ENCODE data around the gene DDIT4L. TPM values are rescaled to one million over a fixed set of nuclear protein-coding genes. Genes with fewer than 3 reads are reported as not detected.
"Not testable (repeated sequence)": the region's sequence is repeated elsewhere in the genome, so short reads cannot be mapped to it uniquely, and the experiment has no call there.

DDIT4L gene
- 1 to 10 TPM in 2 of 3 donors, under 1 TPM in 1; 0.43 to 2.7 (median 2.5) TPM for polyA plus RNA-seq

GRCh38 chr4:100189820-100190642 is at the start of gene DDIT4L:
Gene DDIT4L (minus strand): TSS chr4:100190468. CDS start chr4:100189983, 485 bp downstream.
- WGBS, 3 donors = 1 to 2% (median 1%) methylated on average over 49 to 51 of the region's 51 CpGs
- no peak within 1 kb of the TSS for H3K27ac ChIP-seq (ENCODE audit: low read depth, low read length)

GRCh38 chr4:100240008-100240407 is 49.7 kb upstream of the DDIT4L start:
- WGBS, 3 donors = 33 to 62% (median 38%) methylated on average over 2 of the region's 2 CpGs
- no peak overlapping the region for H3K27ac ChIP-seq (ENCODE audit: low read depth, low read length)

GRCh38 chr4:100224721-100225120 is 34.5 kb upstream of the DDIT4L start:
- no peak overlapping the region for H3K27ac ChIP-seq (ENCODE audit: low read depth, low read length)

- no peak overlapping the region for H3K27ac ChIP-seq (ENCODE audit: low read depth, low read length)
These were observed 33.9 kb upstream of the DDIT4L start for GRCh38 chr4:100224160-100224559.

GRCh38 chr4:100208964-100209363 is 18.7 kb upstream of the DDIT4L start:
- WGBS, 3 donors = 15 to 63% (median 26%) methylated on average over 1 of the region's 1 CpG

GRCh38 chr4:100208459-100208858 is 18.2 kb upstream of the DDIT4L start:
- H3K27ac ChIP-seq (ENCODE audit: low read depth, low read length) = no peak overlapping the region
- 50 to 79% (median 75%) methylated on average over 3 of the region's 3 CpGs for WGBS, 3 donors

More at GRCh38 chr4:100208964-100209363, 18.7 kb upstream of the DDIT4L start:
- H3K27ac ChIP-seq (ENCODE audit: low read depth, low read length) = no peak overlapping the region

- H3K27ac ChIP-seq (ENCODE audit: low read depth, low read length) = no peak overlapping the region
These were observed 16.6 kb upstream of the DDIT4L start for GRCh38 chr4:100206850-100207249.

- 86 to 94% (median 91%) methylated on average over 1 of the region's 1 CpG for WGBS, 3 donors
- H3K27ac ChIP-seq (ENCODE audit: low read depth, low read length) = no peak overlapping the region
These were observed 7.8 kb upstream of the DDIT4L start for GRCh38 chr4:100198061-100198460.

GRCh38 chr4:100196388-100197071 is 6.3 kb upstream of the DDIT4L start:
- not testable (repeated sequence) for H3K27ac ChIP-seq (ENCODE audit: low read depth, low read length)
- WGBS, 3 donors = 95 to 97% (median 95%) methylated on average over 29 to 40 of the region's 40 CpGs

GRCh38 chr4:100190643-100191600 is 654 bp upstream of the DDIT4L start:
- 16 to 19% (median 18%) methylated on average over 37 of the region's 37 CpGs for WGBS, 3 donors
- no peak overlapping the region for H3K27ac ChIP-seq (ENCODE audit: low read depth, low read length)

GRCh38 chr4:100188829-100189228 is 1.4 kb downstream of the DDIT4L start:
- H3K27ac ChIP-seq (ENCODE audit: low read depth, low read length) = no peak overlapping the region
- WGBS, 3 donors = 47 to 53% (median 49%) methylated on average over 4 of the region's 4 CpGs

- WGBS, 3 donors = 94 to 96% (median 96%) methylated on average over 9 of the region's 9 CpGs
- H3K27ac ChIP-seq (ENCODE audit: low read depth, low read length) = no peak overlapping the region
These were observed 2.5 kb downstream of the DDIT4L start for GRCh38 chr4:100187781-100188180.

GRCh38 chr4:100184787-100185186 is 5.5 kb downstream of the DDIT4L start:
- WGBS, 3 donors = 85 to 89% (median 87%) methylated on average over 2 of the region's 2 CpGs
- H3K27ac ChIP-seq (ENCODE audit: low read depth, low read length) = no peak overlapping the region

GRCh38 chr4:100177855-100178254 is 12.4 kb downstream of the DDIT4L start:
- 70 to 89% (median 74%) methylated on average over 1 of the region's 1 CpG for WGBS, 3 donors

GRCh38 chr4:100177126-100177525 is 13.1 kb downstream of the DDIT4L start:
- H3K27ac ChIP-seq (ENCODE audit: low read depth, low read length) = no peak overlapping the region

More at GRCh38 chr4:100177855-100178254, 12.4 kb downstream of the DDIT4L start:
- no peak overlapping the region for H3K27ac ChIP-seq (ENCODE audit: low read depth, low read length)

GRCh38 chr4:100175858-100176257 is 14.4 kb downstream of the DDIT4L start:
- WGBS, 3 donors = 80 to 93% (median 91%) methylated on average over 2 of the region's 2 CpGs
- no peak overlapping the region for H3K27ac ChIP-seq (ENCODE audit: low read depth, low read length)

- no peak overlapping the region for H3K27ac ChIP-seq (ENCODE audit: low read depth, low read length)
These were observed 15.3 kb downstream of the DDIT4L start for GRCh38 chr4:100174985-100175383.

GRCh38 chr4:100170986-100171385 is 19.3 kb downstream of the DDIT4L start:
- WGBS, 3 donors = 63 to 72% (median 65%) methylated on average over 3 of the region's 3 CpGs
- H3K27ac ChIP-seq (ENCODE audit: low read depth, low read length) = no peak overlapping the region

More at GRCh38 chr4:100174985-100175383, 15.3 kb downstream of the DDIT4L start:
- 84 to 89% (median 88%) methylated on average over 3 of the region's 3 CpGs for WGBS, 3 donors

Measured in adipose tissue (tissue), 3 donors.